ENCODE measurements around the gene CTNNA2. TPM values are rescaled to one million over a fixed set of nuclear protein-coding genes. Genes with fewer than 3 reads are reported as not detected.

CTNNA2 gene
- polyA plus RNA-seq, 1 experiment = not detected

DNA sequence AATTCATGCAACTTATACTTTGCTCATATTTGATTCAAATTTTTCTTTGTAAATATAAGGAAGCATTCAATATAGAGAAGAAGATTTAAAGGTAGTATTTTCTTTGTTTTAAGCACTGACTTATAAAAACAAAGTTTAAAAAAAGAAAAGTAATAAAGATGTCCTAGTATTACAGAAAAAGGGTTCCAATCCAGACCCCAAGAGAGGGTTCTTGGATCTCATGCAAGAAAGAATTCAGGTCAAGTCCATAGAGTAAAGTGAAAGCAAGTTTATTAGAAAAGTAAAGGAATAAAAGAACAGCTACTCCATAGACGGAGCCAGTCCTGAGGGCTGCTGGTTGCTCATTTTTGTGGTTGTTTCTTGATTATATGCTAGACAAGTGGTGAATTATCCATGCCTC is 267.9 kb downstream of the CTNNA2 start:
- Histone ChIP-seq H3K27me3 (ENCODE audit: control insufficient read depth, insufficient read depth, low read length) (no peaks in the 10 kb centered on the region), H3K4me3 (ENCODE audit: low read depth, low read length) (no peak overlapping the region), H3K9me3 (ENCODE audit: control insufficient read depth, insufficient read depth, low read length) (no peaks in the 10 kb centered on the region), H3K27ac (ENCODE audit: low read depth, low read length) (no peak overlapping the region)
- TF ChIP-seq, protein P1, sequence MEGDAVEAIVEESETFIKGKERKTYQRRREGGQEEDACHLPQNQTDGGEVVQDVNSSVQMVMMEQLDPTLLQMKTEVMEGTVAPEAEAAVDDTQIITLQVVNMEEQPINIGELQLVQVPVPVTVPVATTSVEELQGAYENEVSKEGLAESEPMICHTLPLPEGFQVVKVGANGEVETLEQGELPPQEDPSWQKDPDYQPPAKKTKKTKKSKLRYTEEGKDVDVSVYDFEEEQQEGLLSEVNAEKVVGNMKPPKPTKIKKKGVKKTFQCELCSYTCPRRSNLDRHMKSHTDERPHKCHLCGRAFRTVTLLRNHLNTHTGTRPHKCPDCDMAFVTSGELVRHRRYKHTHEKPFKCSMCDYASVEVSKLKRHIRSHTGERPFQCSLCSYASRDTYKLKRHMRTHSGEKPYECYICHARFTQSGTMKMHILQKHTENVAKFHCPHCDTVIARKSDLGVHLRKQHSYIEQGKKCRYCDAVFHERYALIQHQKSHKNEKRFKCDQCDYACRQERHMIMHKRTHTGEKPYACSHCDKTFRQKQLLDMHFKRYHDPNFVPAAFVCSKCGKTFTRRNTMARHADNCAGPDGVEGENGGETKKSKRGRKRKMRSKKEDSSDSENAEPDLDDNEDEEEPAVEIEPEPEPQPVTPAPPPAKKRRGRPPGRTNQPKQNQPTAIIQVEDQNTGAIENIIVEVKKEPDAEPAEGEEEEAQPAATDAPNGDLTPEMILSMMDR (IDR thresholded peaks at IDR 0.05; ENCODE audit: low read depth, low read length) = no peak
- no peak for DNase-seq (ENCODE audit: low read depth, low spot score)
- ChIA-PET CTCF (interaction anchor here (1.2 kb wide), 1 partner anchor 74 kb away, joined by 3 read pairs; no protein-coding TSS in a partner anchor), POLR2A (no interaction called here)

- no peak for DNase-seq (ENCODE audit: low read depth, low spot score)
- Histone ChIP-seq H3K4me3 (ENCODE audit: low read depth, low read length) (no peak overlapping the region), H3K27ac (ENCODE audit: low read depth, low read length) (no peak overlapping the region), H3K27me3 (ENCODE audit: control insufficient read depth, insufficient read depth, low read length) (no peaks in the 10 kb centered on the region), H3K9me3 (ENCODE audit: control insufficient read depth, insufficient read depth, low read length) (no peaks in the 10 kb centered on the region)
- TF ChIP-seq, protein P1 (IDR thresholded peaks at IDR 0.05; ENCODE audit: low read depth, low read length) = no peak
- ChIA-PET CTCF (no interaction called here), POLR2A (no interaction called here)
Measured at GRCh38 chr2:79782576-79783452, 270.0 kb downstream of the CTNNA2 start.

DNA sequence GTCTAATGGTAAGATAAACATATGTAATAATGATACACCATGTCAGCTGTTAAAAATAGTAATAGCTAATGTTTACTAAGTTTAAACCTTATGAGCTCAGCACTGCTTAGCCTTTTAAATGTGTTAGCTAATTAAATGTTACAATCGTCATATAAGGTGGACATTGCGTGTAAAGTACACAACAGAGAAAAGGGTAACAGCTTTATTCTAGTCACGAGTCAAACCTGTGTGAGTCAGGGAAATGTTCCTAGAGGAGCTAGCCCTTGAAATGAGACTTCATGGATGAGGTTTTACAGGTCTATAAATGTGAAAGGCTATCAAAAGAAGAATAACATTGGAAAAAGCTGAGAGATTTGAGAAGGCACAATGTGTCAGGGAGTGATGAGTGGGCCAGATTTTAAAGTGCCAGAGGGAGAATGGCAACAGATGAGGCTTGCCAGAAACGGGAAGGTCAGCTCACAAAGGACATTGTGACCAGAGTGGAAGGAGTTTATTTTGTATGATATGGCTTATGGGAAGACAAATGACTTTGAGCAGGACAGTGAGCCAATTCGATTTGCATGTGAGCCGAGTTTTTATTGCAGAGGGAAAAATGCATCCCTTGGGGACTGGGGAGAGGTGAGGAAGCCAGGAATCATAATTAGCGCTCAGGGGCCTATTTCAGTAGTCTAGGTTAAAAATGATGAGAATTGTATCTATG is 276.3 kb downstream of the CTNNA2 start:
- ChIA-PET POLR2A (no interaction called here), CTCF (interaction anchor here (1.0 kb wide), 1 partner anchor 12 kb away, joined by 3 read pairs; no protein-coding TSS in a partner anchor)
- TF ChIP-seq, protein P1 (IDR thresholded peaks at IDR 0.05; ENCODE audit: low read depth, low read length) = no peak

GRCh38 chr2:79789811-79790210 is 277.0 kb downstream of the CTNNA2 start:
- ChIA-PET POLR2A (no interaction called here), CTCF (no interaction called here)
- Histone ChIP-seq H3K9me3 (ENCODE audit: control insufficient read depth, insufficient read depth, low read length) (no peaks in the 10 kb centered on the region), H3K27ac (ENCODE audit: low read depth, low read length) (no peak overlapping the region), H3K4me3 (ENCODE audit: low read depth, low read length) (no peak overlapping the region), H3K27me3 (ENCODE audit: control insufficient read depth, insufficient read depth, low read length) (no peaks in the 10 kb centered on the region)
- no peak for DNase-seq (ENCODE audit: low read depth, low spot score)
- TF ChIP-seq, protein P1 (IDR thresholded peaks at IDR 0.05; ENCODE audit: low read depth, low read length) = no peak

More for the DNA sequence above, 276.3 kb downstream of the CTNNA2 start:
- Histone ChIP-seq H3K27me3 (ENCODE audit: control insufficient read depth, insufficient read depth, low read length) (no peaks in the 10 kb centered on the region), H3K27ac (ENCODE audit: low read depth, low read length) (no peak overlapping the region), H3K9me3 (ENCODE audit: control insufficient read depth, insufficient read depth, low read length) (no peaks in the 10 kb centered on the region), H3K4me3 (ENCODE audit: low read depth, low read length) (no peak overlapping the region)
- no peak for DNase-seq (ENCODE audit: low read depth, low spot score)

DNA sequence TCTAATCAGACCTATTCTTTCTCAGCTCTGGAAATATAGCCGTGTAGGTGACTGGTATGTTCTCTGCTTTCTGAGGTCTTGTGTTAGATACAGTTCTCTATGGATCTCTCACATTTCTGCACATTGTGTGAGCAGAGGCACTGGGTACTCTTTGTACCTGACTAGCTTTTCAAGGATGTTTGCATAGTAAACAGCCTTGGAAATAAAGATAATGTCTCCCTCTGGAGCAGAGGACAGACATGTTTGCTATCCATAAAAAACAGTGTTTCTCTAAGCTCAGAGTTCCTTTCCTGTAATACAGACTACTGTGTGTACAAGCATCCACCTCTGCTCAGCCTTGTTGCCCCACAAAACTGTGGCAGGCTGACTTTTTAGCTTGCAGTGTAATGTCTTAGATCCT is 279.2 kb downstream of the CTNNA2 start:
- ChIA-PET POLR2A (no interaction called here), CTCF (no interaction called here)
- Histone ChIP-seq H3K9me3 (ENCODE audit: control insufficient read depth, insufficient read depth, low read length) (no peaks in the 10 kb centered on the region; the same call in 1 of the 2 replicates), H3K27ac (ENCODE audit: low read depth, low read length) (no peak overlapping the region), H3K27me3 (ENCODE audit: control insufficient read depth, insufficient read depth, low read length) (no peaks in the 10 kb centered on the region), H3K4me3 (ENCODE audit: low read depth, low read length) (no peak overlapping the region)
- TF ChIP-seq, protein P1 (IDR thresholded peaks at IDR 0.05; ENCODE audit: low read depth, low read length) = no peak
- DNase-seq (ENCODE audit: low read depth, low spot score) = no peak
